Psoas muscle (tissue), 8 donors: ENCODE measurements around the gene PEX13. TPM values are rescaled to one million over a fixed set of nuclear protein-coding genes. Genes with fewer than 3 reads are reported as not detected.

ENCODE experiments used
- ATAC-seq, 4 donors: fragments of 200-7000 bp; cut with Tn5 transposase; one replicate each; pipeline ENCODE4 v1.9.1; 2020; ENCODE audit warnings: moderate library complexity in 3 of 4, mild to moderate bottlenecking in 2 of 4
- DNase-seq, 2 donors: peaks; one replicate each; pipeline ENCODE4 v3.0.0-alpha.2; 2020
- H3K27ac ChIP-seq: fragments of 200-600 bp; one replicate; pipeline ENCODE4 v1.8.0; 2022
- H3K27me3 ChIP-seq, 3 donors: fragments of 200-600 bp in 1 of 3; one replicate each; pipeline versions ENCODE4 v1.6.1 to v1.8.0; 2013 to 2022; ENCODE audit warnings: low read length in 2 of 3, mild to moderate bottlenecking in 2 of 3, moderate library complexity in 1 of 3; ENCODE audit not compliant: insufficient read depth in 3 of 3
- H3K36me3 ChIP-seq, 2 donors: fragments of 200-600 bp in 1 of 2; one replicate each; pipeline versions ENCODE4 v1.6.1 to v1.8.0; 2013 to 2022; ENCODE audit warnings: low read depth in 1 of 2, mild to moderate bottlenecking in 1 of 2, moderate library complexity in 1 of 2; ENCODE audit not compliant: insufficient read depth in 1 of 2
- H3K4me1 ChIP-seq: fragments of 200-600 bp; one replicate; pipeline ENCODE4 v1.8.0; 2022
- H3K4me3 ChIP-seq: fragments of 200-600 bp; one replicate; pipeline ENCODE4 v1.8.0; 2022; ENCODE audit warnings: mild to moderate bottlenecking
- H3K9me3 ChIP-seq: fragments of 200-600 bp; one replicate; pipeline ENCODE4 v1.8.0; 2022
- CTCF ChIP-seq: fragments of 200-600 bp; IDR thresholded peaks from one replicate; pipeline ENCODE4 v1.8.0; 2022; ENCODE audit warnings: antibody characterized with exemption
- WGBS, 3 donors: extraction: QIAGEN DNeasy Blood & Tissue Kit; methylation state at CpG; one replicate each; pipeline versions ENCODE4 v1.1.6 to v1.1.7; 2013; 5-methylcytosine and 5-hydroxymethylcytosine counted together
- intact Hi-C, 2 donors: fragments of 100-400 bp; cut with DNase I; formaldehyde crosslinking; loops; one replicate each; pipeline versions ENCODE4 v1.11.0 to v1.14.2; 2022
- polyA plus RNA-seq, 3 donors: library from polyadenylated mRNA; stranded (reverse); fragments of 200-250 nt; gene quantifications; one replicate each; pipeline ENCODE4 v1.2.3, GENCODE V29; 2013
- total RNA-seq, 4 donors: library from RNA; stranded (reverse); fragmentation: NEBNext Ultra II Directional in 2 of 4; extraction: Animal tissue kit (Norgen Biotek cat#: 25700) in 2 of 4; gene quantifications; one replicate each; pipeline versions ENCODE4 v1.2.1 to v1.2.4, GENCODE V29; 2021 to 2023
- donor health status: healthy with polysubstance abuse.
- donor health status: DM: no; HTN: no; CAD: no; lungs with moderate emphysema.
- donor health status: Bipolar disorder and iron deficiency.
- donor health status: healthy.
- donor health status: DM: yes; HTN: yes; CAD: no.
- donor health status: DM: no; HTN: no; CAD: no.
- donor health status: DM: no; HTN: no; CAD: no.
- donor health status: DM: yes; HTN: yes; CAD: no.

Gene PEX13
- total and polyA plus RNA-seq, 7 donors, result 11.3 to 29.2 (median 21.7) TPM

- H3K9me3 ChIP-seq, result no peaks in the 10 kb centered on the region
- WGBS, 3 donors, result 56 to 81% (median 59%) methylated on average over 3 of the region's 3 CpGs
- no peak overlapping the region for H3K27ac ChIP-seq
- no peak for TF ChIP-seq CTCF
- DNase-seq (no peak), ATAC-seq (no peak)
- H3K27me3 ChIP-seq, result no peaks in the 10 kb centered on the region
- peaks cover 26% of the 10 kb centered on the region for H3K4me1 ChIP-seq
- H3K36me3 ChIP-seq, result peaks cover 0 to 13% of the 10 kb centered on the region in 2 donors
- no peak overlapping the region for H3K4me3 ChIP-seq
- intact Hi-C loops, result no loop called here
Observed at GRCh38 chr2:61013382-61013781, 4.1 kb upstream of the PEX13 start.

GRCh38 chr2:61014763-61015162, 2.8 kb upstream of the PEX13 start:
- intact Hi-C loops, result loop anchor here in 1 of 2 donors (5.0 kb wide), 1 partner anchor 168 kb away; no protein-coding TSS in a partner anchor
- Histone ChIP-seq H3K4me3 (no peak overlapping the region), H3K4me1 (peaks cover 37% of the 10 kb centered on the region), H3K27me3 (no peaks in the 10 kb centered on the region), H3K36me3 (peaks cover 0 to 7% of the 10 kb centered on the region in 2 donors), H3K9me3 (no peaks in the 10 kb centered on the region), H3K27ac (no peak overlapping the region)
- TF ChIP-seq CTCF, result no peak
- ATAC-seq, result no peak
- no peak for DNase-seq
- 68 to 81% (median 74%) methylated on average over 3 of the region's 3 CpGs for WGBS, 3 donors

GRCh38 chr2:61015976-61016375, 1.5 kb upstream of the PEX13 start:
- Histone ChIP-seq H3K4me3 (peak overlapping the region; percentile 94), H3K27ac (peak overlapping the region; percentile 94), H3K36me3 (peaks cover 0 to under 1% of the 10 kb centered on the region in 2 donors), H3K27me3 (no peaks in the 10 kb centered on the region), H3K9me3 (no peaks in the 10 kb centered on the region), H3K4me1 (peaks cover 37% of the 10 kb centered on the region)
- 43 to 52% (median 49%) methylated on average over 2 of the region's 2 CpGs for WGBS, 3 donors
- ATAC-seq (no peak), DNase-seq (no peak)
- intact Hi-C loops, result loop anchor here in 1 of 2 donors (5.0 kb wide), 1 partner anchor 166 kb away; no protein-coding TSS in a partner anchor
- TF ChIP-seq CTCF, result no peak

GRCh38 chr2:61016392-61017002, 1.0 kb upstream of the PEX13 start:
- H3K36me3 ChIP-seq, result peaks cover 0 to 6% of the 10 kb centered on the region in 2 donors
- peak overlapping the region; percentile 94 for H3K4me3 ChIP-seq
- 1 to 3% (median 2%) methylated on average over 16 of the region's 16 CpGs for WGBS, 3 donors
- no peaks in the 10 kb centered on the region for H3K27me3 ChIP-seq
- H3K4me1 ChIP-seq, result peaks cover 32% of the 10 kb centered on the region
- no peak for TF ChIP-seq CTCF
- no peak for DNase-seq
- no peaks in the 10 kb centered on the region for H3K9me3 ChIP-seq
- intact Hi-C loops, result loop anchor here in 1 of 2 donors (5.0 kb wide), 1 partner anchor 166 kb away; no protein-coding TSS in a partner anchor
- peak overlapping the region; percentile 94 for H3K27ac ChIP-seq
- ATAC-seq, result no peak
